Activated CD8-positive, alpha-beta memory T cell treated with anti-CD3 and anti-CD28 coated beads, Interleukin-2, amount 50 U/mL, for 24 hours (primary cell): ENCODE results near the gene SEPTIN7.
A peak's percentile ranks its signal among the peaks of the same experiment; 100 is the strongest.

ENCODE experiments used
- DNase-seq: peaks from one replicate; pipeline ENCODE4 v3.0.0-alpha.2; 2020; ENCODE audit errors: extremely low read depth

The SEPTIN7 gene

DNA sequence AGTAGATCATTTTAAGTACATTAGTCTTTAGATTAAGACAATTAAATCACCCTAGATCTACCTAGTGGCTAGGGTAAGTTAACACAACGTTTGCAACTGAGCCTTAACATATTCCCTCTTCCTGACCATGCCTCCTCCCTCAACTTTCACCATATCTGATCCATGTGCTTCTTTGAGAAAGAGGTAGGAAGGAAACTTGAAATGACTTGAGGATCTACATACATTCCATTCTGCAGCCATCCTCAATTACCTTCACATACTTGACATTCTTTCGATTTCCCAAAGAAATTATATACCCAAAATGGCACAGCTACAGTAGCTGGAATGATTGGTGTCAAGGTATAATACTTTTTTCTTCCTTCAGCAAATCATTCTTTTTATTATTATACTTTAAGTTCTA lies 12.9 kb upstream of the SEPTIN7 start:
- no peak for DNase-seq

- DNase-seq, result no peak
These were observed 8.4 kb upstream of the SEPTIN7 start for GRCh38 chr7:35792472-35792871.

GRCh38 chr7:35792873-35793489 lies 7.9 kb upstream of the SEPTIN7 start:
- DNase-seq, result no peak

DNA sequence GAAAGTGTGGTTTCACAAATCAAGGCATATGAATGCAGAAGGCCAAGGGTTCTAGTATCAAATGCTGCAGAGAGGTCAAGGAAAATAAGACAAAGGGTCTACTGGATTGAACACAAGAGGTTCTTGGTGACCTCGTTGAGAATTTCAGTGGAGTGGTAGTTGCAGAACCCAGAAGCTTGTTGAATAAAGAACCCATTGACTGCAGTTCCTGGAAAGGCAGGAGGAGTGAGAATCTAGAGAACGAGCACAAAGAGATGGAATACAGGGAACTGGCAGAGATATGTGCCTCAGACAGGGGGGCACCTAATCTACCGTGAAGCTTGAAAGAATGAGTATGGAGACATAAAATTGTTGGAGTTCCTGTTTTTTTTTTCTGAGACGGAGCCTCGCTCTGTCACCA lies 3.5 kb upstream of the SEPTIN7 start:
- DNase-seq, result no peak

- peak; percentile 54 for DNase-seq
These were observed 775 bp upstream of the SEPTIN7 start for GRCh38 chr7:35799846-35800717.

DNA sequence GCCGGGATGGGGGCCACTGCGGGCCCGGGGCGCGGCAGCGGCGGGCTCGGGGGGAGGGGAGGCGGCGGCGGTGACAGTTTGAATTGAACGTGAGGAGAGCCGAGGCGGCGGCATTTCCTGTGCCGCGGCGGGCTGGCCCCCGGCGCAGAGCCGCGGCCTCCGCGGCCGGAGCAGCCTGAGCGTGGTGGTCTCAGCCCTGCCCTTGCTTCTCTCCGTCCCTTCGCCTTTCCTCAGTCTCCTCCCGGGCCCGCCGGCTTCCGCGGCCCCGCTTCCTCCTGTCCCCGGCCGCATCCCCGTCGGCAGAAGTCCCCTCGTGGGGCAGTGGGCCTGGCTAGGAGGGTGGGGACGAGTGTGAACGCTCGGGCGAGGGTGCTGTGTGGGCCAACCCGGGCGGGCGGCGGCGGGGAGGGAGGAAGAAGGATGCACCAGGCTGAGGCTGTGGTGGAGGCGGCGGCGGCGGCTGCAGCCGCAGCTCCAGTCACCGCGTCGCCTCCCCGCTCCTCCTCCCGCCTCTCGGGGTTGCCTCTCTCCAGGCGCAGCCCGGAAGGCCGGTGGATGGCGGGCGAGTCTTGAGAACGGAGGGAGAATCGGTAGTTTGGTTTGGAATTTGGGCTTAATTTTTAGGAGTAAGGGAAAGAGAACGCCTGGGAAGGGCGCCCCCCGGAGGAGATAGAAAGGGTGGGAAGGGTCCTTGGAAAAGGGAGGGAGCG lies 690 bp downstream of the SEPTIN7 start:
- DNase-seq, result peak; percentile 36

GRCh38 chr7:35802102-35802466 lies 1.2 kb downstream of the SEPTIN7 start:
- DNase-seq, result no peak

DNA sequence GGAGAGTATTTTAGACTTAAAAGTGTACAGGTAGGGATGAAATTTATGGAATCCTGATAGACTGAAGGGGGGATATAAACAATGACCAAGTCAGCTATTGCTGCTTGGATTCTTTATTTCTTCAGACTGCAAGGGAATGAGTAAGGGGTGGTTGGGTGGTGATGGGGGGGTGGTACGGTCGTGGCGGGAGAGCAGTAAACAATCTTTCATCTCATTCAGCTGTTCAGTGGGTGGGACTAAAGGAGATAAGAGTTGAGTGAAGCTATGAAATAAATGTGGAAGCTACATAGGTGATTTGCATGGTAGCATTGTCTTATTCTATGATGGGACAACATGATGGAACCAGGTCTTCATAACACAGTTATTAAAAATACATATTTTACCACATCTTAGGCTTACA lies 1.8 kb downstream of the SEPTIN7 start:
- no peak for DNase-seq

GRCh38 chr7:35804231-35804970 lies 3.5 kb downstream of the SEPTIN7 start:
- DNase-seq, result no peak

GRCh38 chr7:35805876-35806275 lies 5.0 kb downstream of the SEPTIN7 start:
- no peak for DNase-seq

DNA sequence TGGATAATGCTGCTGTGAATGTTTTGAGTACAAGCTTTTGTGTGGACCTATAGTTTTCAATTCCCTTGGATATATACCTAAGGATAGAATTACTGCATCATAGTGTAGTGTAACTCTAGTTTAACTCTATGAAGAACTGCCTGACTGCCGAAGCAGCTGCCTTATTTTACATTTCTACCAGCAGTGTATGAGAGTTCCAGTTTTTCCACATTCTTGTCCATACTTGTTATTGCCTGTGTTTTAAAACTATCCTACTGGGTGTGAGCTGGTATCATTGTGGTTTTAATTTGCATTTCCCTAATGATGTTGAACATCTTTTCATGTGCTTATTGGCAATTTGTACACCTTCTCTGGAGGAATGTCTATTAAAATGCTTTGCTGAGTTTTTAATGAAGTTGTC lies 15.7 kb downstream of the SEPTIN7 start:
- no peak for DNase-seq

- DNase-seq, result no peak
These were observed 16.3 kb downstream of the SEPTIN7 start for GRCh38 chr7:35817181-35817580.

GRCh38 chr7:35817930-35818329 lies 17.1 kb downstream of the SEPTIN7 start:
- DNase-seq, result no peak

DNA sequence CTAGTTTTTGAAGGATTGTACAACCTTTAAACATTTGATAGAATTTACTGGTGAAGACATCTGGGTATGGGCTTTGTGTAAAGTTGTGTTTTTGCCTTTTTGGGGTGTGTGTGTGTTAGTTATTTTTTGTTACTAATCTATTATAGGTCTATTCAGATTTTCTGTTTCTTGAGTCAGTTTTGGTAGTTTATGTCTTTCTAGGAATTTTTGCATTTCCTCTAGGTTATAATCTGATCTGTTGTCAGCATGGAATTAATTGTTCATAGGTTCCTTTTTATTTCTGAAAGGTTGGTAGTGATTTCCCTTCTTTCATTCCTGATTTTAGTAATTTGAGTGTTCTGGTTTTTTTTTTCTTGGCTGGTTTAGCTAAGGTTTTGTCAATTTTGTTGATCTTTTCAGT lies 17.7 kb downstream of the SEPTIN7 start:
- no peak for DNase-seq

DNA sequence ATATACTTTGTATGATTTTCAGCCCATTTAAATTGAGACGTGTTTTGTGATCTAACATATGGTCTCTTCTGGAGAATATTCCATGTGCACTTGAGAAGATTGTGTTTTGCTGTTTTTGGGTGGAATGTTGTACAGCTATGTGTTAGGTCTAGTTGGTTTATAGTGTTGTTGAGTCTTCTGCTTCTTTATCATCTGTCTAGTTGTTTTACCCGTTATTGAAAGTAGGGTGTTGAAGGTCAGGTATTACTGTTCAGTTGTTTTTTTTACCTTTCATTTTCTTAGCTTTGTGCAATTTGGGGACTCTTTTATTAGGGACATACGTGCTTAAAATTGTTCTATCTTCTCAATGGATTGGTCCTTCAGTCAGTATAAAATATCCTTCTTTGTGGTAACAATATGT lies 18.5 kb downstream of the SEPTIN7 start:
- no peak for DNase-seq

DNA sequence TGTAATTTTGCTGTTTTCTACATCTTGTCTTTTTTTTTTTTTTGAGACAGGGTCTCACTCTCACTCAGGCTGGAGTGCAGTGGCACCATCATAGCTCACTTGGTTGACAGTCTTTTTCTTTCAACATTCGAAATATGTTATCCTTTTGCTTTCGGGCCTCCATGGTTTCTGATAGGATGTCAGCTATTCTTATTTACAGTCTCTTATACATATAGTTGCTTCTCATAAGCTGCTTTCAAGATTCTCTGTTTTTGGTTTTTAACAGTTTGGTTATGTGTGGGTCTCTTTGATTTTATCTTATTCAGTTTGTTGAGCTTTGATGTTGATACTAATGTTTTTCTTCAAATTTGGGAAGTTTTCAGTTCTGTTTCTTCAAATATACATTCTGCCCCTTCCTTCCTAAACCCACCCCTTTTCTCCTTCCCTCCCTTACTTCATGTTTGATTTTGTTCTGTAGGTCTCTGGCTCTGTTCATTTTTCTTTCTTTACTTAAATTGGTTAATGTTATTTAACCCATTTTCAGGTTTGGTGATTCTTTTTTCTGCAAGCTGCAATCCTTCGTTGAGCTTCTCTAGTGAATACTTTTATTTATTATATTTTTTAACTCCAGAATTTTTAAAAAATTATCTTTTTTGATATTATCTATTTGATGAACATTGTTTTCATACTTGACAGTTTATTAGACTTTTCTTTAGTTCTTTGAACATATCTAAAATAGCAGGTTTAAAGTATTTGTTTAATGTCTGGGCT lies 19.3 kb downstream of the SEPTIN7 start:
- DNase-seq, result no peak

DNA sequence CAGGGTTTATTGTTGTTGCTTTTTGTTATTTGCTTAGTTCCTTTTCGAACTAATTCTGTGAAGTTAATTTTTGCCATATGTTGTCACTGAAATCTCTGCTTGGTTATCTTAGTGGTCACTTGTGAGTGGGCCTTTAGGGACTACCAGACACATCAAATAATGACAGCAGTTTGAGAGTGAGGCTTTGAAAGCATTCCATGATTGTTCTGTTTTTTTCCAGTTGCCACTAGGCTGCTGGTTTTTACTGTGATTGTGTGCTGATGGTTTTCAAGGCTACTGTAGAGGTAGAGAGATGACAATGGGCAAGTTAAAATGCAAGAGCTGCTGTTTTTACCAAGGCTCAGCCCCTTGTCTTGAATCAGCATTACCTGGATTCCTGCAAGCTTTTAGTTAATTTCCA lies 20.0 kb downstream of the SEPTIN7 start:
- DNase-seq, result no peak

GRCh38 chr7:35823440-35823839 lies 22.6 kb downstream of the SEPTIN7 start:
- DNase-seq, result no peak

DNA sequence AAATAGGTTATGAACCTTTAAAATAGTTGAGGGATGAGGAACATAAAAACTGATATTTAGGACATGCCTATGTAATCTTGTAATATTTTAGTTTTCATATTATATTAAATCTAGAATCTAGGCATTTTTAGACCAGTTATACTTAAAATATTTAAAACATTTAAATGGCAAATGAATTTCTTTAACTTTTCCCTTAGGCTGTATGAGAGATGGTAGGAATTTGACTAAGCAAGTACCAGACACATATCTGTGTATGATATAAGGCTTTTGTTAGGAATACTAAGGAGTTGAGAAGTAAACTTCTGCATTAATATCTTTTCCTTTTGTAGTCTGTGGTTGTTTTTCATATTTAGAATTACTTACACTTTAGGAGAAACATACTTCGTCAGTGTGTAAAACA lies 25.1 kb downstream of the SEPTIN7 start:
- no peak for DNase-seq

GRCh38 chr7:35826751-35827150 lies 25.9 kb downstream of the SEPTIN7 start:
- no peak for DNase-seq

- DNase-seq, result no peak
These were observed 28.0 kb downstream of the SEPTIN7 start for GRCh38 chr7:35828817-35829216.
